Natural killer cell (primary cell): ENCODE measurements around the gene RPS6KA1. TPM values are rescaled to one million over a fixed set of nuclear protein-coding genes. Genes with fewer than 3 reads are reported as not detected.
"Not testable (repeated sequence)": the region's sequence is repeated elsewhere in the genome, so short reads cannot be mapped to it uniquely, and the experiment has no call there.

Experiments
- ATAC-seq, 3 donors: fragments of 150-1000 bp in 2 of 3; fragments of 200-7000 bp in 1 of 3; cut with Tn5 transposase; 1 replicate in 1 of 3; 2 replicates in 2 of 3; pipeline ENCODE4 v1.10.0; 2021; ENCODE audit warnings: mild to moderate bottlenecking in 2 of 3, moderate library complexity in 2 of 3
- DNase-seq, 2 donors: peaks; one replicate each; pipeline versions ENCODE4 v3.0.0 to v3.0.0-alpha.2; 2013 to 2021; ENCODE audit warnings: mixed read lengths in 1 of 2
- H3K27ac ChIP-seq: one replicate; pipeline ENCODE4 v1.5.1; 2013; ENCODE audit warnings: mild to moderate bottlenecking, low read length
- H3K27me3 ChIP-seq: one replicate; pipeline ENCODE4 v1.6.1; 2013; ENCODE audit warnings: low read length; ENCODE audit not compliant: control insufficient read depth, insufficient read depth
- H3K36me3 ChIP-seq: one replicate; pipeline ENCODE4 v1.6.1; 2013; ENCODE audit warnings: low read length; ENCODE audit not compliant: control insufficient read depth, insufficient read depth
- H3K4me1 ChIP-seq: one replicate; pipeline ENCODE4 v1.6.1; 2013; ENCODE audit warnings: low read length; ENCODE audit not compliant: control insufficient read depth, insufficient read depth
- H3K4me3 ChIP-seq: one replicate; pipeline ENCODE4 v1.5.1; 2013; ENCODE audit warnings: low read length
- H3K9me3 ChIP-seq: one replicate; pipeline ENCODE4 v1.6.1; 2013; ENCODE audit warnings: low read length; ENCODE audit not compliant: control insufficient read depth, insufficient read depth
- H3K27ac Mint-ChIP-seq, 2 donors: one replicate each; pipeline ENCODE4 v1.8.0; 2022; ENCODE audit warnings: mild to moderate bottlenecking in 2 of 2, mixed read lengths in 2 of 2, moderate library complexity in 1 of 2
- H3K27me3 Mint-ChIP-seq, 2 donors: one replicate each; pipeline ENCODE4 v1.8.0; 2022; ENCODE audit warnings: low read depth in 2 of 2, mixed read lengths in 2 of 2
- H3K36me3 Mint-ChIP-seq: one replicate; pipeline ENCODE4 v1.8.0; 2022; ENCODE audit warnings: mixed read lengths
- H3K4me1 Mint-ChIP-seq, 2 donors: one replicate each; pipeline ENCODE4 v1.8.0; 2022; ENCODE audit warnings: mixed read lengths in 2 of 2
- H3K4me3 Mint-ChIP-seq: one replicate; pipeline ENCODE4 v1.8.0; 2022; ENCODE audit warnings: mild to moderate bottlenecking, moderate library complexity, mixed read lengths
- H3K9me3 Mint-ChIP-seq, 2 donors: one replicate each; pipeline ENCODE4 v1.8.0; 2022; ENCODE audit warnings: mixed read lengths in 2 of 2
- CTCF ChIP-seq: fragments of 200-600 bp; IDR thresholded peaks from one replicate; pipeline ENCODE4 v1.8.0; 2022; ENCODE audit warnings: antibody characterized with exemption
- WGBS: methylation state at CpG from one replicate; pipeline ENCODE4 v1.1.7; 2013; ENCODE audit warnings: missing lambda C conversion rate; ENCODE audit not compliant: insufficient coverage; 5-methylcytosine and 5-hydroxymethylcytosine counted together
- intact Hi-C: fragments of 100-400 bp; cut with micrococcal nuclease; formaldehyde crosslinking; loops from one replicate; pipeline ENCODE4 v1.14.2; 2022
- total RNA-seq, 4 donors: library from RNA; stranded (reverse); fragments of 120-200 nt in 1 of 4; gene quantifications; one replicate each; pipeline versions ENCODE4 v1.2.3 to v1.2.4, GENCODE V29; 2013 to 2022

RPS6KA1 gene
- total RNA-seq, 3 donors from 2014 or later (not counting 1 experiment from before 2014, with no cell fraction given), result 191 to 226 (median 215) TPM

GRCh38 chr1:26608895-26609294, 79.3 kb downstream of the RPS6KA1 start:
- peaks cover 0 to 10% of the 10 kb centered on the region in 2 donors for H3K27me3 Mint-ChIP-seq
- Histone ChIP-seq H3K27ac (no peak overlapping the region), H3K36me3 (no peaks in the 10 kb centered on the region), H3K27me3 (no peaks in the 10 kb centered on the region), H3K4me3 (no peak overlapping the region), H3K4me1 (no peaks in the 10 kb centered on the region), H3K9me3 (no peaks in the 10 kb centered on the region)
- 77% methylated on average over 4 of the region's 4 CpGs for WGBS
- intact Hi-C loops, result no loop called here
- DNase-seq (no peak), ATAC-seq (no peak)
- H3K36me3 Mint-ChIP-seq, result no peaks in the 10 kb centered on the region
- H3K4me3 Mint-ChIP-seq, result no peak overlapping the region
- H3K27ac Mint-ChIP-seq, result no peak overlapping the region
- H3K4me1 Mint-ChIP-seq, result no peaks in the 10 kb centered on the region
- TF ChIP-seq CTCF, result no peak
- no peaks in the 10 kb centered on the region for H3K9me3 Mint-ChIP-seq

GRCh38 chr1:26610781-26611180, 81.2 kb downstream of the RPS6KA1 start:
- Mint-ChIP-seq H3K4me3 (no peak overlapping the region), H3K4me1 (no peaks in the 10 kb centered on the region), H3K27ac (no peak overlapping the region), H3K36me3 (no peaks in the 10 kb centered on the region), H3K9me3 (no peaks in the 10 kb centered on the region), H3K27me3 (peaks cover 0 to 10% of the 10 kb centered on the region in 2 donors)
- intact Hi-C loops, result no loop called here
- Histone ChIP-seq H3K27me3 (no peaks in the 10 kb centered on the region), H3K4me3 (no peak overlapping the region), H3K36me3 (no peaks in the 10 kb centered on the region), H3K27ac (no peak overlapping the region), H3K4me1 (no peaks in the 10 kb centered on the region), H3K9me3 (no peaks in the 10 kb centered on the region)
- DNase-seq (no peak), ATAC-seq (no peak)
- WGBS, result no CpG with 5 or more reads among the region's 2 CpGs
- TF ChIP-seq CTCF, result no peak

GRCh38 chr1:26612627-26613026, 83.1 kb downstream of the RPS6KA1 start:
- H3K4me3 ChIP-seq, H3K9me3 Mint-ChIP-seq, H3K27ac Mint-ChIP-seq, H3K27me3 Mint-ChIP-seq, H3K27ac ChIP-seq, ATAC-seq, H3K27me3 ChIP-seq, H3K9me3 ChIP-seq, H3K4me1 Mint-ChIP-seq, H3K4me1 ChIP-seq, intact Hi-C loops, DNase-seq, H3K4me3 Mint-ChIP-seq, H3K36me3 Mint-ChIP-seq, H3K36me3 ChIP-seq: not testable (repeated sequence)
- WGBS, result 95% methylated on average over 4 of the region's 4 CpGs

- ATAC-seq (no peak), DNase-seq (no peak)
- Mint-ChIP-seq H3K4me3 (no peak overlapping the region), H3K27me3 (peaks cover 0 to 4% of the 10 kb centered on the region in 2 donors), H3K27ac (no peak overlapping the region), H3K9me3 (no peaks in the 10 kb centered on the region), H3K36me3 (no peaks in the 10 kb centered on the region), H3K4me1 (peaks cover 8% of the 10 kb centered on the region in 2 donors)
- H3K4me1 ChIP-seq, result peaks cover 8% of the 10 kb centered on the region
- no peaks in the 10 kb centered on the region for H3K27me3 ChIP-seq
- H3K27ac ChIP-seq, result no peak overlapping the region
- no peaks in the 10 kb centered on the region for H3K36me3 ChIP-seq
- no peaks in the 10 kb centered on the region for H3K9me3 ChIP-seq
- H3K4me3 ChIP-seq, result no peak overlapping the region
- intact Hi-C loops, result no loop called here
- TF ChIP-seq CTCF, result no peak
- no CpG with 5 or more reads among the region's 1 CpG for WGBS
These were observed 85.3 kb downstream of the RPS6KA1 start for GRCh38 chr1:26614655-26615411.
